HepG2 (cell line): ENCODE results near the gene TTLL1. TPM values are rescaled to one million over a fixed set of nuclear protein-coding genes. Genes with fewer than 3 reads are reported as not detected.

Experiments
- NFAT5 ChIP-seq: sonication (generic); formaldehyde crosslinking; IDR thresholded peaks from 2 replicates; pipeline ENCODE4 v1.4.0; 2020; ENCODE audit warnings: missing genetic modification reagents
- TBP ChIP-seq: sonication (generic); formaldehyde crosslinking; IDR thresholded peaks from 2 replicates; pipeline ENCODE4 v1.5.0; 2020; ENCODE audit warnings: missing genetic modification reagents
- ZBTB3 ChIP-seq: sonication (generic); formaldehyde crosslinking; IDR thresholded peaks from 2 replicates; pipeline ENCODE4 v1.4.0; 2020; ENCODE audit warnings: low read depth, mild to moderate bottlenecking, moderate library complexity, missing genetic modification reagents, borderline replicate concordance
- ZGPAT ChIP-seq: IDR thresholded peaks from 2 replicates; pipeline ENCODE4 v1.6.1; 2016; ENCODE audit warnings: mild to moderate bottlenecking
- ZNF274 ChIP-seq: sonication (generic); formaldehyde crosslinking; IDR thresholded peaks from 2 replicates; pipeline ENCODE4 v1.5.1; 2020; ENCODE audit warnings: mild to moderate bottlenecking, missing genetic modification reagents
- ZNF34 ChIP-seq: sonication (generic); formaldehyde crosslinking; IDR thresholded peaks from 2 replicates; pipeline ENCODE4 v1.4.0; 2020; ENCODE audit warnings: mild to moderate bottlenecking, missing genetic modification reagents, borderline replicate concordance
- ZNF343 ChIP-seq: sonication (generic); formaldehyde crosslinking; IDR thresholded peaks from 2 replicates; pipeline ENCODE4 v1.4.0; 2020; ENCODE audit warnings: mild to moderate bottlenecking, missing genetic modification reagents
- ZNF558 ChIP-seq: sonication (generic); formaldehyde crosslinking; IDR thresholded peaks from 2 replicates; pipeline ENCODE4 v1.9.0; 2022; ENCODE audit warnings: mild to moderate bottlenecking, missing genetic modification reagents, borderline replicate concordance
- ZNF703 ChIP-seq: sonication (generic); formaldehyde crosslinking; IDR thresholded peaks from 2 replicates; pipeline ENCODE4 v1.5.1; 2020; ENCODE audit warnings: missing genetic modification reagents, mild to moderate bottlenecking, moderate library complexity, borderline replicate concordance
- ZXDC ChIP-seq: sonication (generic); formaldehyde crosslinking; IDR thresholded peaks from 2 replicates; pipeline ENCODE4 v1.5.0; 2020; ENCODE audit warnings: mild to moderate bottlenecking, missing genetic modification reagents
- polyA plus RNA-seq, 8 experiments: library from polyadenylated mRNA; depleted of rRNA in 3 of 8; stranded (reverse) in 7 of 8; unstranded in 1 of 8; fragments of >200 nt; fragmentation: Illumina TruSeq in 4 of 8; extraction: Trizol in 4 of 8; gene quantifications; 2 replicates each; pipeline versions ENCODE4 v1.2.1 to v1.2.3, GENCODE V29; 2011 to 2016; ENCODE audit warnings: low read depth in 4 of 8, missing spikeins in 1 of 8, mixed read lengths in 1 of 8; ENCODE audit not compliant: insufficient read depth in 1 of 8
- total RNA-seq, 5 experiments: library from RNA; depleted of rRNA; stranded (reverse); fragments of >200 nt; fragmentation: Illumina TruSeq; extraction: Trizol; gene quantifications; 2 replicates each; pipeline ENCODE4 v1.2.3, GENCODE V29; 2016; ENCODE audit warnings: low read depth in 1 of 5

Gene TTLL1
- total and polyA plus RNA-seq, 2 of the 13 experiments (the other 11 are each of a cell fraction or from before 2014, with no cell fraction given) = 1.6 to 5.3 TPM

- TF ChIP-seq NFAT5 (CRISPR knock-in tag) (peak; percentile 60; the same call in 1 of the 2 replicates), ZNF34 (no peak), ZBTB3 (CRISPR knock-in tag) (no peak), ZNF274 (peak; percentile 35; the same call in 1 of the 2 replicates), ZNF343 (CRISPR knock-in tag) (no peak), ZGPAT (0 out of 2 replicates have a peak, but pooled peaks have one; percentile 29), ZNF703 (CRISPR knock-in tag) (no peak), TBP (CRISPR knock-in tag) (no peak), ZXDC (CRISPR knock-in tag) (no peak), ZNF558 (CRISPR knock-in tag) (no peak)
Observed at GRCh38 chr22:43110927-43111623, 21.9 kb upstream of the TTLL1 start (continued).
